ENCODE data around the gene TBX4.
"Not testable (repeated sequence)": the region's sequence is repeated elsewhere in the genome, so short reads cannot be mapped to it uniquely, and the experiment has no call there.

Gene TBX4

DNA sequence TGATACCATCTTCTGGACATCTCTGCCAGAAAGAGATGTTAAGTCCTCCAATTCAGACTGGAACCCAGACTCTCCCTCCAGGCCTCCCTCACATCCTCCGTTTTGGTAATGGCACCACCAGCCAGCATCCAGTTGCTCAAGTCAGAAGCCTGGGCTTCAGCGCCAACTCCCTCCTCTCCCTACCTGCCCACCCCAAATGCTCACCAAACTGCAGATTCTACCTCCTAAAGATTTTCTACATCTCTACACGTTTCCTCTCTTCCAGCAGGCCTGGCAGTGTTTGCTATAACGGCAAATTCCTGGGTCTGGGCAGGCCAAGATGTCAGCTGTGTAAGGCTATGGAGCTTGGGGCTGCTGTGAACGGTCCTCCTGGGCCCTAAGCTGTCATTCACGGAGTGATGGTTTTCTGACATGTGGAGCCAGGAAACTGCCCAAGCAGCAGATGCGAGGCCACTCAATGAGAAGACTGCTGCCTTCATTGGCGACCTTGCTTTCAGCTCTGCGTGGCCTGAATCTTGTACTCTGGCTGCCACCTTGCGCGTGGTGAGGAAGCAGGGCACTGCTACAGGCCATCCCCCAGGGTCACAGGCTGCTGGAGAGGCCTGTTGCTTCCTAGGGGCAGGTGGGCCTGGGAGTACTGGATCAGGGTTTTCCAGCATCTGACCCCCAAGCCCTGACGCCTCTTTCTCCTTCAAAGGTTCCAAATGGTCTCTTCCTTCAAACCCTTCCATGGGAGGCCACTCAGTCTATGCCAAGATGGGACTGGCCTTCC lies 37.7 kb downstream of the TBX4 start:
- CTCF ChIA-PET, result no interaction called here

DNA sequence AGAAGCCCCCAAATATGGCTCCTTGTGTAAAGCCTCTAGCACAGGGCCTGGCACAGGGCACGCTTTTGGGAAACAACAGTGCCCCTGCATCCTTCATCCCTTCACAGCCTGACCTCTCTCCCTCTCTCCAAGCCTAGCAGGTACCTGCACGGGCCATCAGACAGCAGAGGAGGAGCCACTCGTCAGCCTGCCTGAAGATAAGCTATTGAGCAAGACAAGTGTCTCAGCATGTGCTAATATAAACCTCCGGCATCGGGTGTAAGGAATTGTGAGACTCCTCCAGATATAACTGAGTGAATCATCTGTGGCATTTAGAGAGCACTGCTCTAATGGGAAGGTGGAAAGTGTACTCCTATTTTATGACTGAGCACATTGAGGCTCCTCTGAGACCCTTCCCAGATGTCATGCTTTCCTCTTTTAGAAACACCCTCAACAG lies 38.3 kb downstream of the TBX4 start:
- TF ChIP-seq SUZ12 (IDR thresholded peaks at IDR 0.05) (no peak), FOXK2 (IDR thresholded peaks at IDR 0.05) (no peak), SP1 (IDR thresholded peaks at IDR 0.05) (no peak), BHLHE40 (IDR thresholded peaks at IDR 0.05; ENCODE audit: borderline replicate concordance) (no peak), L3MBTL2 (conservative IDR thresholded peaks at IDR 0.05) (no peak), HDGF (IDR thresholded peaks at IDR 0.05; ENCODE audit: borderline replicate concordance) (no peak), FOXA1 (IDR thresholded peaks at IDR 0.05) (no peak), LEF1 (IDR thresholded peaks at IDR 0.05; ENCODE audit: borderline replicate concordance) (no peak), FOXM1 (IDR thresholded peaks at IDR 0.05; ENCODE audit: borderline replicate concordance) (no peak), ELF4 (IDR thresholded peaks at IDR 0.05) (no peak), ARNT (IDR thresholded peaks at IDR 0.05) (no peak), ZNF384 (IDR thresholded peaks at IDR 0.05) (no peak), CTBP1 (IDR thresholded peaks at IDR 0.05; ENCODE audit: borderline replicate concordance) (no peak), TARDBP (IDR thresholded peaks at IDR 0.05) (no peak), NFRKB (IDR thresholded peaks at IDR 0.05) (no peak)
- TF ChIP-seq, protein P1, sequence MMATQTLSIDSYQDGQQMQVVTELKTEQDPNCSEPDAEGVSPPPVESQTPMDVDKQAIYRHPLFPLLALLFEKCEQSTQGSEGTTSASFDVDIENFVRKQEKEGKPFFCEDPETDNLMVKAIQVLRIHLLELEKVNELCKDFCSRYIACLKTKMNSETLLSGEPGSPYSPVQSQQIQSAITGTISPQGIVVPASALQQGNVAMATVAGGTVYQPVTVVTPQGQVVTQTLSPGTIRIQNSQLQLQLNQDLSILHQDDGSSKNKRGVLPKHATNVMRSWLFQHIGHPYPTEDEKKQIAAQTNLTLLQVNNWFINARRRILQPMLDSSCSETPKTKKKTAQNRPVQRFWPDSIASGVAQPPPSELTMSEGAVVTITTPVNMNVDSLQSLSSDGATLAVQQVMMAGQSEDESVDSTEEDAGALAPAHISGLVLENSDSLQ (IDR thresholded peaks at IDR 0.05), result no peak
- DNase-seq (ENCODE audit: extremely low spot score), result no peak
- CTCF ChIA-PET, result no interaction called here
- POLR2A ChIA-PET, result interaction anchor here (1.2 kb wide), 1 partner anchor 23 kb away, joined by 3 read pairs; no protein-coding TSS in a partner anchor

More for the DNA sequence above, 37.7 kb downstream of the TBX4 start:
- TF ChIP-seq SP1 (IDR thresholded peaks at IDR 0.05) (no peak), NFRKB (IDR thresholded peaks at IDR 0.05) (no peak), ARNT (IDR thresholded peaks at IDR 0.05) (no peak), HDGF (IDR thresholded peaks at IDR 0.05; ENCODE audit: borderline replicate concordance) (no peak), TARDBP (IDR thresholded peaks at IDR 0.05) (no peak), L3MBTL2 (conservative IDR thresholded peaks at IDR 0.05) (no peak), BHLHE40 (IDR thresholded peaks at IDR 0.05; ENCODE audit: borderline replicate concordance) (no peak), ELF4 (IDR thresholded peaks at IDR 0.05) (no peak), ZNF384 (IDR thresholded peaks at IDR 0.05) (no peak), FOXK2 (IDR thresholded peaks at IDR 0.05) (no peak), CTBP1 (IDR thresholded peaks at IDR 0.05; ENCODE audit: borderline replicate concordance) (no peak), FOXA1 (IDR thresholded peaks at IDR 0.05) (no peak), LEF1 (IDR thresholded peaks at IDR 0.05; ENCODE audit: borderline replicate concordance) (no peak), FOXM1 (IDR thresholded peaks at IDR 0.05; ENCODE audit: borderline replicate concordance) (no peak), SUZ12 (IDR thresholded peaks at IDR 0.05) (no peak)
- TF ChIP-seq, protein P1 (IDR thresholded peaks at IDR 0.05), result no peak
- no peak for DNase-seq (ENCODE audit: extremely low spot score)
- POLR2A ChIA-PET, result interaction anchor here (1.2 kb wide), 1 partner anchor 22 kb away, joined by 3 read pairs; no protein-coding TSS in a partner anchor

- POLR2A ChIA-PET, result no interaction called here
- CTCF ChIA-PET, result no interaction called here
- TF ChIP-seq TARDBP (IDR thresholded peaks at IDR 0.05) (no peak), ELF4 (IDR thresholded peaks at IDR 0.05) (no peak), FOXK2 (IDR thresholded peaks at IDR 0.05) (no peak), ZNF384 (IDR thresholded peaks at IDR 0.05) (no peak), SUZ12 (IDR thresholded peaks at IDR 0.05) (no peak), NFRKB (IDR thresholded peaks at IDR 0.05) (no peak), FOXM1 (IDR thresholded peaks at IDR 0.05; ENCODE audit: borderline replicate concordance) (no peak), ARNT (IDR thresholded peaks at IDR 0.05) (no peak), L3MBTL2 (conservative IDR thresholded peaks at IDR 0.05) (no peak), CTBP1 (IDR thresholded peaks at IDR 0.05; ENCODE audit: borderline replicate concordance) (no peak), SP1 (IDR thresholded peaks at IDR 0.05) (no peak), BHLHE40 (IDR thresholded peaks at IDR 0.05; ENCODE audit: borderline replicate concordance) (no peak), HDGF (IDR thresholded peaks at IDR 0.05; ENCODE audit: borderline replicate concordance) (no peak), LEF1 (IDR thresholded peaks at IDR 0.05; ENCODE audit: borderline replicate concordance) (no peak), FOXA1 (IDR thresholded peaks at IDR 0.05) (no peak)
- TF ChIP-seq, protein P1 (IDR thresholded peaks at IDR 0.05), result no peak
- DNase-seq (ENCODE audit: extremely low spot score), result no peak
Measured at GRCh38 chr17:61491981-61492380, 39.8 kb downstream of the TBX4 start.

- ChIA-PET POLR2A (interaction anchor here (1.4 to 4.2 kb wide), 2 partner anchors 8 to 40 kb away, joined by 3 to 40 read pairs; no protein-coding TSS in a partner anchor), CTCF (no interaction called here)
- DNase-seq (ENCODE audit: extremely low spot score), result no peak
- no peak for TF ChIP-seq BHLHE40 (IDR thresholded peaks at IDR 0.05; ENCODE audit: borderline replicate concordance)
- TF ChIP-seq NFRKB (IDR thresholded peaks at IDR 0.05), result no peak
- TF ChIP-seq SUZ12 (IDR thresholded peaks at IDR 0.05), result no peak
- no peak for TF ChIP-seq FOXM1 (IDR thresholded peaks at IDR 0.05; ENCODE audit: borderline replicate concordance)
- no peak for TF ChIP-seq ELF4 (IDR thresholded peaks at IDR 0.05)
- TF ChIP-seq ZNF384 (IDR thresholded peaks at IDR 0.05), result no peak
Measured at GRCh38 chr17:61492759-61493526, 40.7 kb downstream of the TBX4 start.

DNA sequence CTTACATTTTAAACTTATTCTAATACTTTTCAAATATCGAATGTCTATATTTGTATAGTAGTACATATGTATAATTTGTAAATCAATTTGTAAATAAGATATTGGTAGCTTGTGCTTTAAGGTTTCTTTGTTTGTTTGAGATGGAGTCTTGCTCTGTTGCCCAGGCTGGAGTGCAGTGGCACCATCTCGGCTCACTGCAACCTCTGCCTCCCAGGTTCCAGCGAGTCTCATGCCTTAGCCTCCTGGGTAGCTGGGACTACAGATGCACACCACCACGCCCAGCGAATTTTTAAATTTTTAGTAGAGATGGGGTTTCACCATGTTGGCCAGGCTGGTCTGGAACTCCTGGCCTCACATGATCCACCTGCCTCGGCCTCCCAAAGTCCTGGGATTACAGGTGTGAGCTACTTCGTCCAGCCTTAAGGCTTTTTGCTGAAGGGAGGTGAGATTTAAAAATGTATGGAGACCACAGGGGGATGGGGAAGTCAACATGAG lies 41.7 kb downstream of the TBX4 start:
- CTCF ChIA-PET; DNase-seq (ENCODE audit: extremely low spot score): not testable (repeated sequence)
- POLR2A ChIA-PET, result interaction anchor here (1.4 to 4.5 kb wide), 4 partner anchors 9 to 39 kb away, joined by 3 to 40 read pairs (median 22); no protein-coding TSS in a partner anchor
